Measurements from ENCODE around the gene ANKFY1.

The ANKFY1 gene

GRCh38 chr17:4234401-4234800, 29.4 kb downstream of the ANKFY1 start:
- no peak for DNase-seq (ENCODE audit: low spot score)
- in situ Hi-C loops (cut with MboI; ENCODE audit: low pct_unique_long_range_greater_than_20kb, low sequenced_read_pairs, unreplicated experiment): no loop called here
- TF ChIP-seq CTCF (IDR thresholded peaks at IDR 0.05; ENCODE audit: extremely low read depth, insufficient read depth, missing control alignments): no peak

- no peak for DNase-seq (ENCODE audit: low spot score)
- in situ Hi-C loops (cut with MboI; ENCODE audit: low pct_unique_long_range_greater_than_20kb, low sequenced_read_pairs, unreplicated experiment): no loop called here
- TF ChIP-seq CTCF (IDR thresholded peaks at IDR 0.05; ENCODE audit: extremely low read depth, insufficient read depth, missing control alignments): no peak
Measured at GRCh38 chr17:4233668-4234258, 30.0 kb downstream of the ANKFY1 start.

- in situ Hi-C loops (cut with MboI; ENCODE audit: low pct_unique_long_range_greater_than_20kb, low sequenced_read_pairs, unreplicated experiment): no loop called here
- no peak for DNase-seq (ENCODE audit: low spot score)
- TF ChIP-seq CTCF (IDR thresholded peaks at IDR 0.05; ENCODE audit: extremely low read depth, insufficient read depth, missing control alignments): no peak
Measured at GRCh38 chr17:4232168-4232813, 31.5 kb downstream of the ANKFY1 start.

- in situ Hi-C loops (cut with MboI; ENCODE audit: low pct_unique_long_range_greater_than_20kb, low sequenced_read_pairs, unreplicated experiment): no loop called here
- DNase-seq (ENCODE audit: low spot score): no peak
- TF ChIP-seq CTCF (IDR thresholded peaks at IDR 0.05; ENCODE audit: extremely low read depth, insufficient read depth, missing control alignments): no peak
Measured at GRCh38 chr17:4229627-4230541, 33.9 kb downstream of the ANKFY1 start.

- no peak for TF ChIP-seq CTCF (IDR thresholded peaks at IDR 0.05; ENCODE audit: extremely low read depth, insufficient read depth, missing control alignments)
- in situ Hi-C loops (cut with MboI; ENCODE audit: low pct_unique_long_range_greater_than_20kb, low sequenced_read_pairs, unreplicated experiment): no loop called here
- DNase-seq (ENCODE audit: low spot score): no peak
Measured at GRCh38 chr17:4221899-4222659, 41.7 kb downstream of the ANKFY1 start.

GRCh38 chr17:4221163-4221562, 42.6 kb downstream of the ANKFY1 start:
- DNase-seq (ENCODE audit: low spot score): no peak
- in situ Hi-C loops (cut with MboI; ENCODE audit: low pct_unique_long_range_greater_than_20kb, low sequenced_read_pairs, unreplicated experiment): no loop called here
- no peak for TF ChIP-seq CTCF (IDR thresholded peaks at IDR 0.05; ENCODE audit: extremely low read depth, insufficient read depth, missing control alignments)
